BLaER1 (cell line): ENCODE measurements around the gene KXD1.

Experiments
- H3K27ac ChIP-seq: shearing (Covaris generic); formaldehyde crosslinking; 2 replicates; pipeline ENCODE4 v1.8.1; 2022
- H3K27me3 ChIP-seq: shearing (Covaris generic); formaldehyde crosslinking; 2 replicates; pipeline ENCODE4 v1.8.1; 2022
- H3K36me3 ChIP-seq: shearing (Covaris generic); formaldehyde crosslinking; 2 replicates; pipeline ENCODE4 v1.8.1; 2022
- H3K4me1 ChIP-seq: shearing (Covaris generic); formaldehyde crosslinking; 2 replicates; pipeline ENCODE4 v1.8.1; 2022
- H3K4me2 ChIP-seq: shearing (Covaris generic); formaldehyde crosslinking; 2 replicates; pipeline ENCODE4 v1.8.1; 2022
- H3K4me3 ChIP-seq: shearing (Covaris generic); formaldehyde crosslinking; 2 replicates; pipeline ENCODE4 v1.8.1; 2022
- H3K9ac ChIP-seq: shearing (Covaris generic); formaldehyde crosslinking; 2 replicates; pipeline ENCODE4 v1.8.1; 2022
- H3K9me3 ChIP-seq: shearing (Covaris generic); formaldehyde crosslinking; 2 replicates; pipeline ENCODE4 v1.8.1; 2022
- H4K20me1 ChIP-seq: shearing (Covaris generic); formaldehyde crosslinking; 2 replicates; pipeline ENCODE4 v1.8.1; 2022
- Cebpa-rat ChIP-seq: shearing (Covaris generic); IDR thresholded peaks from 2 replicates; pipeline ENCODE4 v1.8.1; 2022

The KXD1 gene

DNA sequence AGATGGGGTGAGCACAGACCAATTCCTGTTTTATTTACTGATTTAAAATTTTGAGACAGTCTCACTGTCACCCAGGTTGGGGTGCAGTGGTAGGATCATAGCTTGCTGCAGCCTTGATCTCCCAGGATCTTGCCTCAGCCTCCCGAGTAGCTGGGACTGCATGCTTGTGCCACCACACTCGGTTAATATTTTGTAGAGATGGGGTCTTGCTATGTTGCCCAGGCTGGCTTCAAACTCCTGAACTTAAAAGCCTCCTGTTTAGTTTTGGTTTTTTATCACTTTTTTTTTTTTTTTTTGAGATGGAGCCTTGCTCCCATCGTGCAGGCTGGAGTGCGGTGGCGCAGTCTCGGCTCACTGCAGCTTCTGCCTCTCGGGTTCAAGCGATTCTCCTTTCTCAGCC, 18.7 kb downstream of the KXD1 start:
- TF ChIP-seq Cebpa-rat = no peak
- Histone ChIP-seq H3K36me3 (peaks cover 63% of the 10 kb centered on the region), H3K9me3 (no peaks in the 10 kb centered on the region)

DNA sequence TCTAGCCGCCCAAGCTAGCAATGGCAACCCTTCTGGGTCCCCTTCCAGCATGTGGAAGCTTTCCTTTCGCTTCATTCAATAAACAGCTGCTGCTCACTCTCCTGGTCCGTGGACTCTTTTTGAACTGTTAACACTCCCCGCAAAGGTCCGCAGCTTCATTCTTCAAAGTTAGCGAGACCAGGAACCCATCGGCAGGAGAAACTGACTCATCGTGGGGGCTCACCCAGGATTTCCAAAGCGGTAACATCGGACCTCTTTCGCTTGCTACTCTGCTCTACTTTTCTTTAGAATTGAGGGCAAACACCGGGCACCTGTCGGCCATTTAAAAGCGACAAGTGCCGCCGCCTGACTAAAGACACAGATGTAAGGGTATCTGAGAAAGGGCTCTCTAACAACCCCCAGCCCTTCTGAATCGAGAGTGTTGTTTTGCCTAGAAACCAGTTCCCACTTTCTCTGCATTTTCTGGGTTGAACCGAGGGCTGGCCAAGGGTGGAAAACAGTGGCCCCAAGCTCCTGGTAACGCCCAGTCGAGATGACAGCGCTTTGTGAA, 19.8 kb downstream of the KXD1 start:
- H4K20me1 ChIP-seq = peaks cover 46% of the 10 kb centered on the region
- H3K36me3 ChIP-seq = peaks cover 63% of the 10 kb centered on the region
- H3K4me3 ChIP-seq = no peak overlapping the region
- no peak for TF ChIP-seq Cebpa-rat
- no peaks in the 10 kb centered on the region for H3K27me3 ChIP-seq
- peaks cover 14% of the 10 kb centered on the region for H3K4me1 ChIP-seq
- no peaks in the 10 kb centered on the region for H3K9me3 ChIP-seq
- no peak overlapping the region for H3K27ac ChIP-seq
- H3K9ac ChIP-seq = no peak overlapping the region
- H3K4me2 ChIP-seq = no peak overlapping the region

More for the DNA sequence above, 18.7 kb downstream of the KXD1 start:
- H3K4me3 ChIP-seq = no peak overlapping the region
- H3K4me1 ChIP-seq = peaks cover 15% of the 10 kb centered on the region
- no peaks in the 10 kb centered on the region for H3K27me3 ChIP-seq
- H3K9ac ChIP-seq = no peak overlapping the region
- H4K20me1 ChIP-seq = peaks cover 53% of the 10 kb centered on the region
- H3K27ac ChIP-seq = no peak overlapping the region
- no peak overlapping the region for H3K4me2 ChIP-seq

DNA sequence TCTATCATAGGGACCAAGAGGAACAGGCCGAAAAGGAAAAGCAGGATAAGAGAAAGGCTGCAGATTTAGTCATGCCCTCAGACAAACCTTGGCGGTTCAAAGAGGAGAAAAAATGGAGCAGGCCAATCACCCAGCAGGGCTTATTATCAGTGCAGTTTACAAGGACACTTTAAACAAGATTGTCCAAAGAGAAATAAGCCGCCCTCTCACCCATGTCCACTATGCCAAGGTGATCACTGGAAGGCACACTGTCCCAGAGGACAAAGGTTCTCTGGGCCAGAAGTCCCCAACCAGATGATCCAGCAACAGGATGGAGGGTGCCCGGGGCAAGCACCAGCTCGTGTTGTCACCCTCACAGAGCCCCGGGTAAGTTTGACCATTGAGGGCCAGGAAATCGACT, 22.6 kb downstream of the KXD1 start:
- TF ChIP-seq Cebpa-rat = no peak
- Histone ChIP-seq H3K4me3 (no peak overlapping the region), H3K4me2 (no peak overlapping the region), H4K20me1 (peaks cover 17% of the 10 kb centered on the region), H3K9ac (no peak overlapping the region), H3K27me3 (no peaks in the 10 kb centered on the region), H3K4me1 (peaks cover 4% of the 10 kb centered on the region), H3K36me3 (peaks cover 36% of the 10 kb centered on the region), H3K9me3 (no peaks in the 10 kb centered on the region), H3K27ac (no peak overlapping the region)

DNA sequence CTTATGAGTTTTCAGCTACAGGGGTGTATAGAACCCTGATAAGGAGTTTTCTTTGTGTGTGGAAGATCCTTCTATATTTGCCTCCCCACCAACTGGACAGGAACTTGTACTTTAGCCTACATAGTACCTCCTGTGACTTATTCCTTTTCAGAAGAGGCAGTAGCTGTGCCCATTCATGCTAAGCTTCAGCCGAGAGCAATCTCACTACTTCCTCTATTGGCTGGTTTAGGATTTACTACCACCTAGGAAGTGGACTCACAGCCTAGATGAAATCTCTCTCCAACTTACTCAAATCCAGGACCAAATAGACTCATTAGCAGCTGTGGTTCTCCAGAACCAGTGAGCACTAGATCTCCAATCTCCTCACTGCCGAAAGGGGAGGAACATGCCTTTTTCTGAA, 28.6 kb downstream of the KXD1 start:
- no peak for TF ChIP-seq Cebpa-rat
- H3K9me3 ChIP-seq = peaks cover 7% of the 10 kb centered on the region
- H3K9ac ChIP-seq = no peak overlapping the region
- no peak overlapping the region for H3K27ac ChIP-seq
- H3K4me2 ChIP-seq = 0 out of 2 replicates have a peak overlapping the region, but pooled peaks have one; percentile 56
- H3K4me1 ChIP-seq = peaks cover 46% of the 10 kb centered on the region
- H4K20me1 ChIP-seq = peaks cover 7% of the 10 kb centered on the region
- H3K27me3 ChIP-seq = no peaks in the 10 kb centered on the region
- no peak overlapping the region for H3K4me3 ChIP-seq
- peaks cover 11% of the 10 kb centered on the region for H3K36me3 ChIP-seq

DNA sequence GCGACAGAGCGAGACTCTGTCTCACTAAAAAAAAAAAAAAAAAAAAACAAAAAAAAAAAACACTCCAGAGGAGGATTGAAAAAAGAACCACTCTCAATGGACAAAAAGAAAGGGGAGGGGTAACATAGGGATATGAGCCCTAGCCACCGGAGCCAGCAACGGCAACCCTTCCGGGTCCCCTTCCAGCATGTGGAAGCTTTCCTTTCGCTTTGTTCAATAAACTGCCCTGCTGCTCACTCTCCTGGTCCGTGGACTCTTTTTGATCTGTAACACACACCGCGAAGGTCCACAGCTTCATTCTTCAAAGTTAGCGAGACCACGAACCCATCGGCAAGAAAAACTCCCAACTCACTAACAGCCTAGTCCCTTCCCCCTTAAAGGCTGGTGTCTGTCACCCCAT, 29.9 kb downstream of the KXD1 start:
- peaks cover 21% of the 10 kb centered on the region for H3K36me3 ChIP-seq
- peak overlapping the region; percentile 98 for H3K4me2 ChIP-seq
- H3K4me1 ChIP-seq = peaks cover 58% of the 10 kb centered on the region
- no peak overlapping the region for H3K9ac ChIP-seq
- TF ChIP-seq Cebpa-rat = no peak
- H3K9me3 ChIP-seq = peaks cover 7% of the 10 kb centered on the region
- no peak overlapping the region for H3K4me3 ChIP-seq
- no peaks in the 10 kb centered on the region for H3K27me3 ChIP-seq
- peaks cover 17% of the 10 kb centered on the region for H4K20me1 ChIP-seq
- H3K27ac ChIP-seq = no peak overlapping the region

DNA sequence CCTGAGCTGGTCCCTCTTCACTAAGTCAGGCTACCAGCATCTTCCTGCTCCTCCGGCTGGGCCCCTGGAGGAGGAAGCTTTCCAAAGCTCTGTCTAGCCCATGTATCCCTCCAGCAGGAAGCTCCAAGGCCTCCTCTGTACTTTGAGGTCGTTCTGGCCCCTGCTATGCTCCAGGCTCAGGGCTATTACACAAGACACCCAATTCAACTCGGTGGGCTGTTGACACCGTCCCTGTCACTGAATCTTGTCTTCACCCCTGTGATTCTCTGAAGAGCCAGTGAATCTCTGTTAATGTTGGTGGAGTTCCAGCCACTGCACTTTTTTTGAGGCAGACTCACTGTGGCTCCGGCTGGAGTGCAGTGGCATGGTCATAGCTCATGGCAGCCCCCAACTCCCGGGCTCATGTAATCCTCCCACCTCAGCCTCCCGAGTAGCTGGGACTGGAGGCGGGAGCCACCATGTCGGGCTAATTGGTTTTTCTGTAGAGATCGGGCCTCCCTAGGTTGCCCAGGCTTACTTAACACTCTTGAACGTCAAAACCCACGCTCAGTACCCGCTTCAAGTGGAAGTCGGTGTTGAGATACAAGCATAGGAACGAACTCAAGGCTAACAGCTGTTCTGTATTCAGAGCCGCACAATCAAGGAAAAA, 30.4 kb downstream of the KXD1 start:
- H3K9me3 ChIP-seq = peaks cover 7% of the 10 kb centered on the region
- peaks cover 18% of the 10 kb centered on the region for H4K20me1 ChIP-seq
- peak overlapping the region; percentile 78 for H3K9ac ChIP-seq
- H3K36me3 ChIP-seq = peaks cover 21% of the 10 kb centered on the region
- TF ChIP-seq Cebpa-rat = no peak
- H3K27me3 ChIP-seq = no peaks in the 10 kb centered on the region
- peaks cover 63% of the 10 kb centered on the region for H3K4me1 ChIP-seq
- H3K4me2 ChIP-seq = peak overlapping the region; percentile 98
- peak overlapping the region; percentile 78 for H3K4me3 ChIP-seq
- H3K27ac ChIP-seq = peak overlapping the region; percentile 85

DNA sequence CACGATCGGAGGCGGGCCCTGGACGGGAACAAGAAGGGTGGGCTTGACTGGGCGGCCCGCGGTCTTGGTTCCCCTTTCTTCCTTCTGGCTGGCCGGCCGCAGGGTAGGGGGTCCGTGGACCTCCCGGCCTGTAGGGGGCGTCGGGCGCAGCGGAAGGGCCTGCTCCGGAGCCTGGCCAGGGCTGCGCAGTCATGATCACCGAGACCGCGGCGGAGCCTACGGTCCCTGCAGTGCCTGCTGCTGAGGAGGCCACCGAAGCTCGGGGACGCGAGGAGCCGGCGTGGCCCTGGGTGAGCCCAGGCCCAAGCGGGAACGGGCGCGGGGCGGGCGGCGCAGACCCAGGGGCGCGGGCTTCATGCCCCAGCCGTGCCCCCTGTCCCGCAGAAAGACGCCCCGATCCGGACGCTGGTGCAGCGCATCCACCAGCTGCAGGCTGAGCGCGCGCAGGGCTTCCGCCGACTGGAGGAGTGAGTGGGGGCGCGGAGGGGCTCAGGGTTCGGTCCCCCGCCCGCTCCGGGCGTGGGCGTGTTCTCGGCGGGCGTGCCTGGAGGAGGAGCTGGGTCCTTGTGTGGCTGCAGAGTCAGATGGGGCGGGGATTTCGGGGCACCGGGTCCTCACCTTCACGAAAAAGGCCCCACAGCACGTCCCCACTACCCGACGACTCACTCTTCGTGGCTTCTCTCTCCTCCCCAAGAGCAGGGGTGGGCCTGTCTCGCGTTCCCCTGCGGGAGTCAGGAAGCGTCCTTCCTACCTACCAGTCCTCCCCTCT, 31.1 kb downstream of the KXD1 start, which contains the start of gene REX1BD:
Gene REX1BD, plus strand, starts transcription at position 188 of the 769 bp plus-strand sequence. Its CDS starts 4 bp downstream, at position 192.
- Histone ChIP-seq H3K27me3 (no peaks in the 10 kb centered on the region), H3K9me3 (peaks cover 7% of the 10 kb centered on the region), H3K4me1 (peaks cover 70% of the 10 kb centered on the region), H3K4me3 (peak within 1 kb of the TSS; percentile 78), H3K36me3 (peaks cover 21% of the 10 kb centered on the region), H4K20me1 (peaks cover 25% of the 10 kb centered on the region), H3K4me2 (peak within 1 kb of the TSS; percentile 98), H3K27ac (peak within 1 kb of the TSS; percentile 85), H3K9ac (peak within 1 kb of the TSS; percentile 78)
- no peak for TF ChIP-seq Cebpa-rat

DNA sequence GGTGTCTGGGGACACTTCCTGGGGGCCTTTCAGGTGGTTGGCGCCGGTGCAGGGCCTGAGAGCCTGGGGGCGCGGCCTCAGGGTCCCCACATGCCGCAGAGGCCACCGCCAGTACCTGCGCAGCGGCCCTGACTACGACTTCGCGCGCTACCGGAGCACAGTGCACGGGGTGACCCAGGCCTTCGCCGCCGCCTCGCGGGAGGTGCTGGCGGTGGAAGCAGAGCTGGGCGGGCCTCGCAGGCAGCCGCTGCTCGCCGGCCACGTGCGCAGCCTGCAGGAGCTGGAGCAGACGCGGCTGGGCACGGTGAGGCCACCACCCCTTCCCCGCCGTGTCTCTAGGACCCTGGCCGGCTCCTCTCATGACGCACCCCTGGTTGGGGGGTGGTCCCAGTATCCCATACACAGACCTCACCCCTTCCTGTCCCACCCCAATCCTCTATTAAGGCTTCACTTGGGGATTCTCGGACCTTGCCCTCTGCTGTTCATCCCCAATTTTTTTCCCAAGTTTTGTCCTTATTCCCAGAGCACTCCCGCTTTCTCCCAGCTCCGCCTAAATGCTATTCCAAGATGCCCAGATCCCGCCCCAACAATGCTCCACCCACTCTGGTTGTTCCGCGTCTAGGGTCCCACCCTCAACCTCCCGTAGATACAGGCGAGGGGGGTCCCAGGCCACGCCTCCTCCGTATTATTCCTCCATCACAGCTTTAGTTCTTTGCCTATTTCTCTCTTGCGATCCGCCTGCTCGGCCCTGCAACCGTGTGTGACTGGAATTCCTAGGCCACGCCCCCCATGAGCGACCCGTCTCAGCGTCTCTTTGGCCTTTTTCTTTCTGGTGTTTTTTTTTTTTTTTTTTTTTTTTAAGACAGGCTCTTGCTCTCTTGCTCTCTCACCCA, 32.0 kb downstream of the KXD1 start:
- peaks cover 21% of the 10 kb centered on the region for H3K36me3 ChIP-seq
- H3K9me3 ChIP-seq = peaks cover 7% of the 10 kb centered on the region
- no peak for TF ChIP-seq Cebpa-rat
- H3K4me3 ChIP-seq = peak overlapping the region; percentile 78
- H4K20me1 ChIP-seq = peaks cover 26% of the 10 kb centered on the region
- peaks cover 78% of the 10 kb centered on the region for H3K4me1 ChIP-seq
- peak overlapping the region; percentile 85 for H3K27ac ChIP-seq
- peak overlapping the region; percentile 78 for H3K9ac ChIP-seq
- H3K4me2 ChIP-seq = peak overlapping the region; percentile 98
- H3K27me3 ChIP-seq = no peaks in the 10 kb centered on the region
